Stimulated activated naive CD4-positive, alpha-beta T cell (primary cell): ENCODE data around the gene SDHA.
A peak's percentile ranks its signal among the peaks of the same experiment; 100 is the strongest.
"Not testable (repeated sequence)": the region's sequence is repeated elsewhere in the genome, so short reads cannot be mapped to it uniquely, and the experiment has no call there.

Source experiments
- DNase-seq, 6 experiments: peaks; one replicate each; lab custom pipeline; 2025; lab: John Stamatoyannopoulos, UW

The SDHA gene

DNA sequence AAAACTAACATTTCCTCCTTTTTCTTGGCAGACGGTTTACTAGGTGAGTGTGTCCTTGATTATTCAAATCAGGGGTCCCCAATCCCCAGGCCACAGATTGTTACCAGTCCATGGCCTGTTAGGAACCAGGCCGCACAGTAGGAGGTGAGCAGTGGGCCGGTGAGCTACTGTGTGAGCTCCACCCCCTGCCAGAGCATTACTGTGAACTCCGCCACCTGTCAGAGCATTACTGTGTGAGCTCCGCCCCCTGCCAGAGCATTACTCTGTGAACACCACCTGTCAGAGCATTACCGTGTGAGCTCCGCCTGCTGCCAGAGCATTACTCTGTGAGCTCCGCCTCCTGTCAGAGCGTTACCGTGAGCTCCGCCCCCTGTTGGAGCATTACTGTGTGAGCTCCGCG, 39.0 kb downstream of the SDHA start:
- DNase-seq, result no peak

DNA sequence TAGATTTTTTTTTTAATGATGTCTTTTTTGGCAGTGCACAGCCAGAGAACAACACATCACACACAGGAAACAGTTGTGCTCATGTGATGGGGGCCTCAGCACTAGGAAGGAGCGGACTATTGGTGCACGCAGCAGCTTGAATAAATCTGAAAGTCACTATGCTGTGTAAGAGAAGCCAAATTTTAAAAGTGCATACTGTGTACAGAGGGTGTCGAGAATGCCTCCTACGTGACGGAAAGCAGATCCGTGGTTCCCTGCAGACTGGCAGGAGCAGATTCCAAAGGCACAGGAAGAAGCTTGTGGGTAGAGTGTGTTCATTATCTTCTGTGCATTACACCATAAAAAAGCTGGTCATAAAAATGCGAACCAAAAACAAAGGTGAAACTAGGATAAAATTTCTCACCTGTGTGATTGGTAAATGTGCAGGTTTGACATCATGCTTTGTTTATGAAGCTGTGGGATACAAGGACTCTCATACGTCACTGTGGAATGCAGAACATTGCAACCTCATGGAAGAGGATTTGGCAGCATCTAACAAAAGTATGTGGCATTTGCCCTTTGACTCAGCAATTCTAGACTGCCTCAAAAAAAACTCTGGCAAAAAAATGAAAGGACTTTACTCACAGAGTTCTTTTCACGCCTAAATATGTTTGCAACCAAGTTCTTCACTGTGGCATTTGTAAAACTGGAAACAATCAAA, 45.3 kb downstream of the SDHA start:
- DNase-seq, result not testable (repeated sequence)

DNA sequence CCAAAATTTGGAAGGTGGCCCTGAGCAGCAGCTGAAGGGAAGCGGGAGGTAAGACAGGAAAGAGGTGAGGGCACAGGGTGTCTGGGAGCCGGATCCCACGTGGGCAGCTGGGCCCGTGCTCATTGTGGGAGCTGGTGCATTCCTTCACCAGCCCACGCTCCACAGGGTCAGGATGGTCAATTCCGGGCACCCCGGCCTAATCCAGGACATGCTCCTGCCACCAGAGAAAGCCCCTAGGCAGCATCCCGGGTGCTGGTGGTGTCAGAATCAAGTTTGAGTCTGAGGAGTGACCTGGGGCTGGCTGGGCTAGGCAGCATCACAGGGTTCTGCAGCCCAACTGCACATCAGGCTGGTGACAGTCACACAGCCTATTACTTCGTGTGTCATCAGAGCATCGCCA, 46.2 kb downstream of the SDHA start:
- no peak for DNase-seq

DNA sequence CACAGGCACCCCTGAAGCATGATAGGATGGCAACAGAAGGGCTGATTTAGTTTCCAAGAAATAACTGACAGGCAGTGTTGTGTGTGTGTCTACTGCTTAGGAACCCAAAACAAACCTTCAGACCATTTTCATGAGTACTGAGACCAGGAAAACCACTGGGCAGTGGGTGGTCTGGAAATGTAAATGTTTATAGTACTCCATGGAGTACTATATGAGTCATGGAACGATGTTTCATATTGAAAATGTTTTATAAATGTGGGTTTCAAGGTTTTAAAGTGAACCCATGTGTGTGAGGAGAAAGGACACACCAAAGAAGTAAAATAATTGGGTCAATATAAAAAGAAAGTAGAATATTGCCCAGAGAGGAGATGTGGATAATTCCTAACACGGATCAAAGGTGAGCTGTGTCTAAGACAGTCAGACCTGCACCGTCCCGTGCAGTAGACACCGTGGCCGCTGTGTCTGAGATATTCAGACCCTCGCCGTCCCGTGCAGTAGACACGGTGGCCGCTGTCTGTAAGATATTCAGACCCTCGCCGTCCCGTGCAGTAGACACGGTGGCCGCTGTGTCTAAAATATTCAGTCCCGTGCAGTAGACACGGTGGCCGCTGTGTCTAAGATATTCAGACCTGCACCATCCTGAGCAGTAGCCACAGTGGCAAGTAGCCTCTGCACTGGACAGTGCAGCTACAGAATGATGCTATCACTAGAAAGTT, 48.3 kb downstream of the SDHA start:
- not testable (repeated sequence) for DNase-seq

DNA sequence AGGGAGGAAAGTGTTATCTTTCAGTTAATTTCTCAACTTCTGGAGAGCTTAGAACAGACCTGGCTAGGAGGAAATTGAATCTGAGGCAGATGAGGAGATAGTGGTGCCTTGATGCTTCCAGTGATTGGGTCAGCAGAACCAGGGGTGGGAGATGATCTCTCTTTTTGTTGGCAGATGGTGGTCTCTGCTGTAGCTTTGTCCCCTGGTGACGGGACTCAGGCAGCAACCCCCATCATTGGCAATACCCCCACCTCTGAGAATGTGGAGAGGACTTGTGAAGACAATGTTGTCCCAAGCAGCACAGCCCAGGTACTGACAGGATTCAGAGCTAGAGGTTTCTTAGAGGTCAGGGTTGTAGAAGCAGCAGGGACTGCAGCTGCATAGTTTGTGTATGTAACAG, 49.6 kb downstream of the SDHA start:
- DNase-seq, result no peak

DNA sequence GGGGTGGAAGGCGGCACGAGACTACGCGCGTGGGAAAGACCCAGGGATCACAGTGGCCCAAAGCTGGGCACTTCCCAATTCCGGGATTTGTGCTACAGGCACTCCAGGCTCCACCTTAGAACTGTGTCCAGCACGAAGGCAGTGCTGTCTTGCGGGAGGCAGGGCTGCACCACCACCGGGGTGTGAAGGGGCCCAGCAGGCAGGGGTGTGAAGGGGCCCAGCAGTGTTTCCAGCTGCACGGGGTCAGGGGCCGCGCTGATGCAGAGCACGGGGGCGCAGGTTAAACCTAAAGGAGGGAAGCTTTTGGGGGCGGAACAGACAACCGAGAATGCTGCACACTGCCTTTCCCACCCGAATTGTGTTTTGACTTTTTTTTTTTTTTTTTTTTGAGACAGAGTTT, 52.2 kb downstream of the SDHA start:
- DNase-seq, result no peak

DNA sequence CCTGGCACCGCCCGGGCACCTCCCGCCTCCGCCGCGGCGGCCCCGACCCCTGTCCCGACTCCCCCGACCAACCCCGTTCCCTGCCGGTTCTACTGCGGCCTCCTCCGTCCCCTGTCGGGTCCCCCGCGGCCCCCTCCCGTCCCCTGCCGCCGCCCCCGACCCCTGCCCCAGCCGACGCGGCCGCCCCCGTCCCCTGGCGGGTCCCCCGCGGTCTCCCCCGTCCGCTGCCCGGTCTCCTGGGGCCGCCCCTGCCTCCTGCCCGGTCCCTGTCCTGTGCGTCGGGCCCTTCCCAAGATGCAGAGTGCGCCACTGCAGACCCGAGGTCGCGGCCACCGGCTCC, 53.7 kb downstream of the SDHA start:
- DNase-seq, result not testable (repeated sequence)

DNA sequence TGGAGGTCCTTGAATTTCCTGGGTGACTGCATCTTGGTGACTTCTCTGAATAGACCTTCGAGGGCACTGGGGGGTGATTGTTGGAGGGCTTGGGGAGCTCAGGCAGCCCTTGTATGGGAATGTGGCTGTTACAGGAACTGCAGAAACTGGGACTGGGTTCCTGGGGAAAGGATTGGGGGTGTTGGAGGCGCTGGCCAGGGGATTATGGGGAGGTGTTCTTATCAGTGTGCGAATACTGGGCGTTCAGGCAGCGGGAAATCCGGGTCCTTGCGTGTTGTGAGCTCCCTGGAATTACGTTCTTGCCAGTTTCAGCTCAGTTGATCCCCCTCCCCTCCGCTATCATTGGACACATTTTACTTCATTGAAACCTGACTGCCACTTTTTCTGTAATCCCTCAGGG, 55.0 kb downstream of the SDHA start:
- DNase-seq, result not testable (repeated sequence)

DNA sequence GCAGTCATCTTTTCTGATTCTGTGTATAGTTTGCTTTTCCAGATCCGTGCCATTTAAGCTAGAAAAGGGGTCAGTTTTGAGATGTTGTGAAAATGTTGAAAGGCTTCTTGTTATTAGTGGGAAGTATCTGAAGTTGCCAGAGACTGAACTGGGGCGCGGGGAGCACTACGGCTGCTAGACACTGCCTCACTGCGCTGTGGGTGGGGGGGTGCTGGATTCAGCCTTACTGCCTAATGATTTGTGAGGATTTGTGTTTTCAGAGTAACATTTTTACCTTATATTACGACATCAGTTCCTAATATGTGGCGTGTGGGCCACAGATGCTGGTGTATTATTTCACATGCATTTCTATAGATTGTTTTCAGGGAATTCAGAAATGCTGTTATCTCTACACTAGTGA, 55.4 kb downstream of the SDHA start:
- not testable (repeated sequence) for DNase-seq

DNA sequence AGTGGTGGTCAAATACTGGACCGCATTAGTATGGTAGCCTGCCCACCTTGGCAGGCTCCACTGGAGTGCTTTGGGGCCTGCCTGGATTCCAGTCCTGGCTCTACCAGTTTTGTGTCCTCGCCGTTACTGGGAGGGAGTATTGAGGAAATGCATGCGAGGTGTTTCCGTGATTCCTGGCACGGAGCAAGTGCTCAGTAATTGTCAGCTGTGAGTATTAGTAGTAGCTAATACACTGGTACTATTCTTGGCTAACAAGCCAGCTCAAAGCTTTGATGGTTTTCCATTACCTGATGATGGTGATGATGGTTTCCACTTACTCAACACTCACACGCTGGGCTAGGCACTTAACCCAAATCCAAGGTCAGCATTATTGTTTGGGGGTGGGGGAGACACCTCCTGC, 56.2 kb downstream of the SDHA start:
- DNase-seq, result not testable (repeated sequence)

DNA sequence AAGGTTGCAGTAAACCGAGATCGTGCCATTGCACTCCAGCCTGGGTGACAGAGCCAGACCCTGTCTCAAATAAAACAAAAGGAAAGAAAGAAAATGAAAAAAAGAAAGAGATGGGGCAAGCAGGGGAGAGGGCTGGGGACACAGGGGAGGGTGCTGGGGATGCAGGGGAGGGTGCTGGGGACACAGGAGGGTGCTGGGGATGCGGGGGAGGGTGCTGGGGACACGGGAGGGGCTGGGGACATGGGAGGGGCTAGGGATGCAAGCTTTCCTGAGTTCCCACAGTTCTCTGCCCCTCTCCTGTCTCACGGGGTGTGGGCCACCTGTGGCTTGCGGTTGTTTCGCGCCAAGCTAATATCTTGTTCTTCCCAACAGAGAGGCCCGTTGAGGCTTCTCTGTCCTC, 60.5 kb downstream of the SDHA start:
- DNase-seq, result no peak

DNA sequence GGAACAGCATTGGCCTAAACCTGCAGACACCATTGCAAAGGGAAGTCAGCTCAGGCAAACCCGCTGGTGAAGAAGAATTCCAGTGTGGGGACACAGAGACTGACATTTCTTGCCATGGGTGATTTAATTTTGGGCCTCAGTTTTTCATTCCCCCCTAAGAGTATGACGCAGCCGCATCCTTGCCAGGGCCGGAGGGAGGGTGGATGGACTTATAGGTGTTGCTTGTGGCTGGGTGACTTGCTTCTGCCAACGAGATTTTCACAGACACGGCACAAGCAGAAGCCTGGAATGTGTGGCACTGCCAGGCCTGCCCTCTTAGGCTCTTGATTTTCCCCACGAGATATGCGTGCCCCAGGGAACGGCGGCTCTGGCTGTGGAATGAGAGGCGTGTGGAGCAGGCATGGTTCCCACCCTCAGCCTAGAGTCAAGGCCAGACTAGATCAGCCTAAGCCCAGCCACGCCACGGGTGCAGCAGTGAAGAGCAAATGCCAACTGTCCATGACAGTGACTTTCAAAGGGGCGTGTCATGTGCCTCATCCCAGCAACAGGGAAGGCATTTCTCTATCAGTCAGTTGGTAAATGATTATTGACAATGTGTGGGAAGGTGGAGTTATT, 61.0 kb downstream of the SDHA start:
- DNase-seq, result not testable (repeated sequence)

DNA sequence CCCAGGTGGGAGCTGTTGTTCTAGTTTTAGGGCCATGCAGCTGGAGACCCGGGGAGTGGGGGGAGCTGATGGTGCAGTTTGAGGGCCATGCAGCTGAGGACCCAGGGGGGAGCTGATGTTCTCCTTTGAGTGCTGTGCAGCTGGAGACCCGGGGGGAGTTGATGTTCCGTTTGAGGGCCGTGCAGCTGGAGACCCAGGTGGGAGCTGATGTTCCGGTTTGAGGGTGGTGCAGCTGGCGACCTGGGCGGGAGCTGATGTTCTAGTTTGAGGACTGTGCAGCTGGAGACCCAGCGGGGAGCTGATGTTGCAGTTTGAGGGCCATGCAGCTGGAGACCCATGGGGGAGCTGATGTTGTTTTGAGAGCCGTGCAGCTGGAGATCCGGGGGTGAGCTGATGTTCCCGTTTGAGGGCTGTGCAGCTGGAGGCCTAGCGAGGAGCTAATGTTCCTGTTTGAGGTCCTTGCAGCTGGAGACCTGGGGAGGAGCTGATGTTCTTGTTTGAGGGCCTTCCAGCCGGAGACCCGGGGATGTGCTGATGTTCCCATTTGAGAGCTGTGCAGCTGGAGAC, 68.0 kb downstream of the SDHA start:
- no peak for DNase-seq

DNA sequence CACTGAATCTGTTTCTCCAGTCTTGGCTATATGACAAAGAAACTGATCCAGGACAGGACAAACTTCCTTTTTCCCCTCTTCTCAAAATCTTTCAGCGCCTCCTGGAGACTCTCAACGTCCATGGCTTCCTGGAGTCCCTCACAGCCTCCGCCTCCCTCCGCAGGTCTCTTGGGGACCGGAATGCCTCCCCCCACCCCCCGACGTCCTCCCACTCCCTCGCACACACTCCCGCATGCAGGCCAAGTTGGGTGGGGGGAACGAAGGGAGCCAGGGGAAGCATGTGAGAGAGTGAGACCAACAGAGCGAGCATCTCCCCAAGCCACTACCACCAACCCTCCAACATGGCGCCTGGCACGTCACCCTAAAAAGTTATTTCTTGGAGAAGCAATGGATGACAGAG, 72.1 kb downstream of the SDHA start:
- DNase-seq, result not testable (repeated sequence)

DNA sequence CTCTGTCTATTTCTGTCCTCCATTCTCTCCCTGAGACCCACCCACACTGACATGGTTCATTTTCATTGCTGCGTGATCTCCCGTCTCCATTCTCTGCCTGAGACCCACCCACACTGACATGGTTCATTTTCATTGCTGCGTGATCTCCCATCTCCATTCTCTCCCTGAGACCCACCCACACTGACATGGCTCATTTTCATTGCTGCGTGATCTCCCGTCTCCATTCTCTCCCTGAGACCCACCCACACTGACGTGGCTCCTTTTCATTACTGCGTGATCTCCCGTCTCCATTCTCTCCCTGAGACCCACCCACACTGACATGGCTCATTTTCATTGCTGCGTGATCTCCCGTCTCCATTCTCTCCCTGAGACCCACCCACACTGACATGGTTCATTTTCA, 73.2 kb downstream of the SDHA start:
- DNase-seq, result not testable (repeated sequence)

DNA sequence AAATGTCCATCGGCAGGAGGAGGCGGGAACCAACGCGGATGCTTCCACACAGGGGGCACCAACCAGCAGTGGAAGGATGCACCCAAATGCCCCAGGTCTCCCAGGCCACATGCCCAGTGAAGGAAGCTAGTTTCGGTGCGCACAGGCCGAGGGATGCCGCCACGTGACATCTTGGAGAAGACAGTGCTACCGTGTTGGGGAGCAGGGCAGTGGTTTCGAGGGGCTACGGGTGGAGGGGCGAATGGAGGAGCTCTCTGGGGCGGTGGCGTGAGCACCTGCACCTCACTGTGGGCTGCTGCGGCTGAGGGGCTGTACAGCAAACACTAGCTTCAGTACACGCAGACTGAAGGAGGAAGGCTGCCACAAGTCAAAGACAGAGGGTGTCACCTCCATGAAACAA, 76.7 kb downstream of the SDHA start:
- not testable (repeated sequence) for DNase-seq

DNA sequence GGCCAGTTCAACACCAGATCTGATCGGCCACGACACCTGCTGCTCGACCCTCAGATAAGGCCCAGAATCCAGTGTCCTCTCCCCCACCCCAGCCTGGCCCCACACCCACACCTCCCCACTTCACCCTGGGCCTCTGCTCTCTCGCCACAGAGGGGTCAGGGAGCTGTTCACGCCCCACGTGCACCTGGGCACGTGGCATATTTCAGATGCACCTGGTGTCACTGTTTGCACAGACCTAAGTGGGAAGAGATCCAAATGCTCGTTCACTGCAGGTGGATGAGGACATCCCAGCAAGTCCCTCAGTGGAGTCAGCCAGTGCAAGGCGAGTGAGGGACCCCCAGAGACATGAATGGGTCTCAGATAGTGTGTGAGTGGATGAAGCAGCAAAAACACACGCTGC, 78.1 kb downstream of the SDHA start:
- not testable (repeated sequence) for DNase-seq

DNA sequence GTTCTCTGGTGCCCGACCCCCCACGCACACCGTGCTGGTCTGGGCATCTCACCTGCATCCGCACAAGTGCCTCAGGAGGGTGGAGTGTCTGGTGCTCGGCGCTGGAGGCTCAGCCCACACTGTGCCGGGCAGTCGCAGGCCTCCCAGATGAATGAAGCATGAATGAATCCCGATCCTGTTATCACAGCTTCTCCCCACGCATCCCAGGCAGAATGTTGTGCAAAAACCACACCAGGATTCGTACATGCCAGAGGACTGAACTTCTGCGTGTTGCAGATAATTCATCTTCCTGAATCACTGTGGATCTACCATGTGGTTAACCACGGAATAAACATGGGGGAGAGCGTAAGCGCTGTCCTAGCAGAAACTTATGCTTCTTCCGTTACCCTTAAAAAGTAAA, 78.8 kb downstream of the SDHA start:
- DNase-seq, result peak in 3 of 6 experiments; percentile 2 to 41 (median 26)

DNA sequence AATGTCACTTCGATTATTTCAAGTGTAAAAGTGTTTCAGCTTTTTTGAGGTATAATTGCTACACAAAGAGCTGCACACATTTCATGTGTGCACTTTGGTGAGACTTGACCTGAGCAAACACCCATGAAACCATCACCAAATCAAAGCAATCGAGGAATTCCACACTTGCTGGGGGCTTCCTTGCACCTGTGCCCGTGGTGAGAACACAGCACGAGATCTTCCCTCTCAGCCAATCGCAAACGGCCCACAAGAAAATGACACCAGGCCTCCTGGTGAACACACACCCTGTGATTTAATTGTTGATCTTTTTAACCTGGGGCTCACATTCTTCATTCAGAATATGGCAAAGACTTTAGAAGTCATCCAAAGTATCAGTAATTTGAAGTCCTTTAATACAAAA, 79.3 kb downstream of the SDHA start:
- DNase-seq, result not testable (repeated sequence)

DNA sequence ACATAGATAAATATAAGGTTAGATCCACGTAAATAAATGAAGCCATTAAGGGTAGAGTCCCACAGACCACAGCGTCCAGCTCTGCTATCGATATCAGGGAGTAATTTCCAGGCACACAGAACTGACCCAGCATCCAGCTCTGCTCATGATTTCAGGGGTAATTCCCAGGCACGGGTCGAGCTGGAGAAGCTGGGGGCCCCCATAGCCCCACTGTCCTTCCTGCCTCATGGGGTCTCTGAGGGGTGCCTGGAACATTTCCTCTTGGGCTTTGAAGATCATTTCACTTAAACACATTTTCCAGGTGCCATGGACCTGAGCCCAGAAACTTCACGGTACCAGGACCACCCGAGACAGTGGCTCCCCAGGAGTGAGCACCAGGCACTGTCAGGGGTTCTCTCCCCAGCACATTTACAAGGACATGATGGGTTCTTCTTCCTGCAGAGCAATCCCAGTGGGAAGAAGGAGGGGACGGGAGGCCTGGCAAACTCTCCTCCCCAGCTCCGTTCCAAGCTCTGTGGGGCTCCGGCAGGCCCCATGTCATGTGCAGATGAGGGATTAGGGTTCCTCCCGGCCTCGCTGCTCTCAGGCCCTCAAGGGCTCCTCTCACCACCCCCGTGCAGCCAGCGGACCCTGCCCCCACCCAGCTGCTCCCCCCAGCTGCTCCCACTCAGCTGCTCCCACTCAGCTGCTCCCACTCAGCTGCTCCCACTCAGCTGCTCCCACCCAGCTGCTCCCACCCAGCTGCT, 80.0 kb downstream of the SDHA start:
- not testable (repeated sequence) for DNase-seq

DNA sequence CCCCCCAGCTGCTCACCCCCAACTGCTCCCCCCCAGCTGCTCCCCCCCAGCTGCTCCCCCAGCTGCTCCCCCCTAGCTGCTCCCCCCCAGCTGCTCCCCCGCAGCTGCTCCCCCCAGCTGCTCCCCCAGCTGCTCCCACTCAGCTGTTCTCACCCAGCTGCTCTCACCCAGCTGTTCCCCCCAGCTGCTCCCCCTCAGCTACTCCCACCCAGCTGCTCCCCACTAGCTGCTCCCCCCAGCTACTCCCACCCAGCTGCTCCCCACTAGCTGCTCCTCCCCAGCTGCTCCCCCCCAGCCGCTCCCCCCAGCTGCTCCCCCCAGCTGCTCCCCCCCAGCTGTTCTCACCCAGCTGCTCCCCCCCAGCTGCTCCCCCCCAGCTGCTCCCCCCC, 80.6 kb downstream of the SDHA start:
- DNase-seq, result no peak

DNA sequence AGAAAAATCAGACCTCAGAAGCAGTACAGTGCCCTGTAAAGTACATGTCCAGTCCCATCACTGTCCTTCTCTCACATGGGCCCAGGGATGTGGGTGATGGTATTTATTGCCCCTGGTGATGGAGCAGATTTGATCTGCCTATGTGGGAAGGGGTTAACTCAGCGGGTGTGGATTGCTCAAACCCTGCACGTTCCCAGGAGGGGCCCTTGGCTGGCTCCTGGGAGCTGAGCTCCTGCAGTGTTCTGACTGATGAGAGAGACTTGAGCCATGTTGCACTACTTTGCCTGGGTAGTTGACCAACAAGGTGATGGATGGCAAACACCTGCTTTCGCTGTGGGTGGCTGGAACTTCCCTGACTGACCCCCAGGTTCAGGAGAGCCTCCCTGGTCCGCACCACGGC, 81.8 kb downstream of the SDHA start:
- DNase-seq, result not testable (repeated sequence)
